GM18868 (cell line): ENCODE measurements around the gene PDE1A.
"Not testable (repeated sequence)": the region's sequence is repeated elsewhere in the genome, so short reads cannot be mapped to it uniquely, and the experiment has no call there.

ENCODE experiments used
- ATAC-seq: cut with Tn5 transposase; IDR thresholded peaks from one replicate; pipeline ENCODE4 v1.9.1; 2021; ENCODE audit warnings: mild to moderate bottlenecking, moderate library complexity; ENCODE audit not compliant: unreplicated experiment

The PDE1A gene

DNA sequence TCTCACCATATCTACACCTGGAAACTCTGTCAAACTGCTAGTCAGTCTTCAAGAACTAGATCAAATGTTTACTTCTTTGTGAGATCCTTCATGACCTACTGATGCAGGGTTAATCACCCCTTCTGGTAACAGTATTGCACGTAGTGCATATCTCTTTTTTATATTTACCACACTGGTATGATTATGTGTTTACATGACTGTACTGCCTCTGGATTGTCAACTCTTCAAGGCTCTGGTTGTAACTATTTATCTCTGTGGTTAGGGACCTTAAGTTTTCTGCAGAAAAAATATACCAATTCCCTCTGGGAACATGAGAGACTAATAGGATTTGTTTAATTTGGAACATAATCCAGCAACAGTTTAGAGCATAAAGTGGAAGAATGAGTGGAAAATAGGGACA lies 135.5 kb downstream of the PDE1A start:
- ATAC-seq, result no peak

- no peak for ATAC-seq
These were observed 143.3 kb downstream of the PDE1A start for GRCh38 chr2:182283512-182283911.

DNA sequence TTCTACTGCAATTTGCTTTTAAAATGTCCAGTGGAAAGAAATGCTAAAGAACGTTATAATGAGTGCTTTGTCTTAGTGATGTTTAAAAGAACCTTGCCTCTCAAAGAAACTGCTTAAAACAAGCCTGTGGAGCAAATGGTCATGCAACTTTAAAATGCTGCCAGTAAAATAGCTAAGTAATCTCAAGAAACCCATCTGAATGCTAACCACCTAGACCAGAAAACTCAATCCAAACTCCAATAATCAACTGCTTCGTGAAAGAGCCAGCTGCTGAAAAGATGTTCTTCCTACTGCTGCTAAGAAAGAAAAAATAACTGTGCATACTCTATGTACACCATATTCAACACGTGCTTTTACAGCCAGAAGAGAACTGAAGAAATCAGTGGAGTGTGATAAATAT lies 145.6 kb downstream of the PDE1A start:
- no peak for ATAC-seq

DNA sequence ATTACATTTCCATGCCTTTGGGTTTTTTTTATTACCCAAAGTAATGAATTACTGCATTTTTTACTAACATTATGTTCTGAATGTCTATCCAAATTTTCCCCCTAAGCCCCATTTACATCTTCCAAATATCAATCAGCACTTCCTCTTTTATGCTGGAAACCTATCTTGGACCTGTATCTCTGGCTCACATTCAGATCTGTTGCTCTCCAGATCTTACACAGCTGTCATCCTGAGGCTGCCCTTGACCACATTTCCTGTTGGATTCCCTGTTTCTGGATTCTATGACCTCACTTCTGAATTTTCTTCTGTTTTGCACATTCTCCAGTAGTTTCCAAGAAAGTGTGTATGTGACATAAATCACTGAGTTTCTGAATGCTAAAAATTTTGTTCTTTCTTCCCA lies 146.7 kb downstream of the PDE1A start:
- ATAC-seq, result no peak

- not testable (repeated sequence) for ATAC-seq
These were observed 150.2 kb downstream of the PDE1A start for GRCh38 chr2:182276662-182277061.

- ATAC-seq, result no peak
These were observed 158.9 kb downstream of the PDE1A start for GRCh38 chr2:182267971-182268370.

- no peak for ATAC-seq
These were observed 159.9 kb downstream of the PDE1A start for GRCh38 chr2:182266909-182267308.

GRCh38 chr2:182265718-182266117 lies 161.1 kb downstream of the PDE1A start:
- no peak for ATAC-seq

- ATAC-seq, result no peak
These were observed 164.9 kb downstream of the PDE1A start for GRCh38 chr2:182261860-182262387.

GRCh38 chr2:182259629-182260150 lies 167.1 kb downstream of the PDE1A start:
- ATAC-seq, result no peak

GRCh38 chr2:182252534-182252933 lies 174.3 kb downstream of the PDE1A start:
- ATAC-seq, result no peak

- no peak for ATAC-seq
These were observed 177.9 kb downstream of the PDE1A start for GRCh38 chr2:182248898-182249297.

- ATAC-seq, result no peak
These were observed 178.5 kb downstream of the PDE1A start for GRCh38 chr2:182248362-182248761.

DNA sequence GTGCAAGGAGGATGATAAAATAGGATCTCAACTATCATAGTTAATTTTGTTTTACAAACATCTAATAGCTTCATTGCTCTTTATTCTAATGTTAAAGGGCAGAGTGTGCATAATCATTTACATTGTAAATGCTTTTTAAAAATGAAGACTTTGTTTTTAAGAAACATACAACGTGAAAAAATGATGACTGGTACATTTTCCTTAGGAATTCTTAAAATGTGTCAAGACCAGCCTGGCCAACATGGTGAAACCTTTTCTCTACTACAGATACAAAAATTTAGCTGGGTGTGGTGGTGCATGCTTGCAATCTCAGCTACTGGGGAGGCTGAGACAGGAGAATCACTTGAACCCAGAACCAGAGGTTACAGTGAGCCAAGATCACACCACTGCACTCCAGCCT lies 179.0 kb downstream of the PDE1A start:
- no peak for ATAC-seq

- ATAC-seq, result peak; percentile 46
These were observed 180.9 kb downstream of the PDE1A start for GRCh38 chr2:182245963-182246362.

GRCh38 chr2:182242609-182243008 lies 184.2 kb downstream of the PDE1A start:
- no peak for ATAC-seq

- ATAC-seq, result no peak
These were observed 184.9 kb downstream of the PDE1A start for GRCh38 chr2:182241936-182242335.

DNA sequence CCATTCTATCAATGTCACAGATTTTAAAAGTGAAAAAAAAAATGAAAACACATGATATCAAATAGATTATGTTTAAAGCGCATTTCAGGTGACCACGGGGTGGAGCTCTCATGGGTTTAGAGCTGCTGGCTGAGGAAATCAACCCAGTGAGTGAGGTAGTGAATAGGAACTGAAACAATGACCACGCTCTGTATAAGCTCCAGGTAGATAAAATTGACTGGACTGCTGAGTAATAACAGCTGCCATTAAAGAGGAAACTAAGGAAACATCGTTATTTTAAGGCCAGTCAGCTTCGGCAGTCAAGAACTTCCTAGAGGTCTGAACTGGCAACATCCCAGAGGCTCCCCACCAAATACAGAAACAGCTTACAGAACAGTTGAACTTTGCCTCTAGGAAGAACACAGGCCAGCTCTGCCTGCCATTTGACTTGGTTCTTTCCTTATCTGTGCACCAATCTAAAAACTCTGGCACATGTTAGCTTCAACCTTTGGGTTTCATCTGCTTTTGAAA lies 185.9 kb downstream of the PDE1A start:
- peak; percentile 100 for ATAC-seq

DNA sequence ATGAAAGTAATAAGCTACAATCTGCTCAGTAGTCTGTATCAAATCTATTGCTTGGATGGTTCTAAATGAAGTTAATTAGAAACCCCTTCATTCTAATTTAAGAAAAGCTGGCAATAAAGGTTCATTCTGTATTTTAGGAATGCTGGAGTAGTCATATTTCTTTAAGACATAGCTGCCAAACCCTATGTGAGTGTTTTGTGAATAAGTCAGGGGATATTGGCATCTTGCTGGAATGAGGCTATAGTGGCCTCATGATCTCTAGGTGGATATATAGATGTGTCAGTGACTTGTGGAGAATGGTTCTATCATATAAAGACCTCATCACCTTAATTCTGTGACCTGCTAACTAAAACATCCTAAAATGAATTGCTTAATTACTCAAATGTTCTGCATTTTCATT lies 196.3 kb downstream of the PDE1A start:
- no peak for ATAC-seq

GRCh38 chr2:182229297-182229696 lies 197.5 kb downstream of the PDE1A start:
- no peak for ATAC-seq

DNA sequence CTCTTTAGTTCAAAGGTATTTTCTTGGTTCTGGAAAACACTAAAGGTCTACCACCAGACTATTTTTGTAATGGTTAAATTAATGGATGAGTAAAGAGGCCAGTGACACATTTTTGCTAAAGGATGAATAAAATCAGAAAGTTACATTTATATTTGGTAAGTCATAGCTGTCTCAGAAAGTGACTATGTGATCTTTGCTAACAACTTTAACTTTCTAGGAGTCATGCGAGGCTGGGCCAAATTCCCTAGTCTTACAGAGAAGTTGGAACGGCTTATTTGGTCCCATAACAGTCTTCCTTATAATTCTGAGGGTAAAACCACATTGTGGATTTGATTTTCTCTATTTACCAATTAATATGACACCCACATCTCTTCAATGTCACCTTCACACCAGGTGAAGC lies 198.1 kb downstream of the PDE1A start:
- ATAC-seq, result no peak

GRCh38 chr2:182228073-182228473 lies 198.8 kb downstream of the PDE1A start:
- no peak for ATAC-seq

- no peak for ATAC-seq
These were observed 200.0 kb downstream of the PDE1A start for GRCh38 chr2:182226807-182227206.
